Measurements from ENCODE around the gene SULT1A2. TPM values are rescaled to one million over a fixed set of nuclear protein-coding genes. Genes with fewer than 3 reads are reported as not detected.

The SULT1A2 gene
- total and polyA plus RNA-seq, 2 of the 13 experiments (the other 11 are each of a cell fraction or from before 2014, with no cell fraction given), result 33.0 to 34.2 TPM

- 53% methylated on average over 7 of the region's 7 CpGs for WGBS (ENCODE audit: low lambda C conversion rate)
- Histone ChIP-seq H3K4me1 (ENCODE audit: insufficient read depth, low read length) (peaks cover 42% of the 10 kb centered on the region), H3K27me3 (ENCODE audit: control insufficient read depth in 1 of 2, insufficient read depth in 2 of 2, low read length in 2 of 2) (peaks cover 0 to 14% of the 10 kb centered on the region in 2 experiments; a peak in 1 of 5 replicates), H3K9ac (ENCODE audit: insufficient read depth, low read depth, low read length) (no peak overlapping the region), H4K20me1 (ENCODE audit: insufficient read depth, low read length) (no peaks in the 10 kb centered on the region), H3K36me3 (replicated peaks in 1 of 2; ENCODE audit: control insufficient read depth in 1 of 2, insufficient read depth in 2 of 2, low read length in 2 of 2) (no peaks in the 10 kb centered on the region), H3K4me3 (replicated peaks in 1 of 3; ENCODE audit: insufficient read depth in 1 of 3, low read depth in 2 of 3, low read length in 3 of 3) (no peak overlapping the region), H3K27ac (ENCODE audit: extremely low read length, insufficient read depth, low read length) (no peak overlapping the region), H3K79me2 (ENCODE audit: insufficient read depth, low read length) (no peaks in the 10 kb centered on the region), H3K4me2 (ENCODE audit: low read depth, low read length) (no peak overlapping the region), H2AFZ (ENCODE audit: low read length) (no peak overlapping the region), H3K9me3 (ENCODE audit: low read length) (no peaks in the 10 kb centered on the region)
- TF ChIP-seq ZBTB37 (CRISPR knock-in tag; IDR thresholded peaks at IDR 0.05) (no peak), ZMYM3 (CRISPR knock-in tag; IDR thresholded peaks at IDR 0.05) (no peak), FOXO1 (CRISPR knock-in tag; IDR thresholded peaks at IDR 0.05) (no peak), ZKSCAN5 (CRISPR knock-in tag; IDR thresholded peaks at IDR 0.05) (no peak), ZSCAN20 (CRISPR knock-in tag; IDR thresholded peaks at IDR 0.05; ENCODE audit: borderline replicate concordance) (no peak), TCF7 (IDR thresholded peaks at IDR 0.05; ENCODE audit: low read depth) (no peak), POLR2AphosphoS2 (IDR thresholded peaks at IDR 0.05; ENCODE audit: low read depth, low read length) (no peak), SYNCRIP (IDR thresholded peaks at IDR 0.05; ENCODE audit: insufficient read depth, low read depth, low read length) (no peak), MXD4 (CRISPR knock-in tag; IDR thresholded peaks at IDR 0.05) (no peak), HNF1B (CRISPR knock-in tag; IDR thresholded peaks at IDR 0.05) (no peak), ATF1 (CRISPR knock-in tag; IDR thresholded peaks at IDR 0.05) (no peak), AGO1 (IDR thresholded peaks at IDR 0.05; ENCODE audit: low read depth, low read length, poor library complexity, severe bottlenecking) (no peak), ZNF496 (CRISPR knock-in tag; IDR thresholded peaks at IDR 0.05; ENCODE audit: insufficient replicate concordance) (no peak), ZNF333 (CRISPR knock-in tag; IDR thresholded peaks at IDR 0.05; ENCODE audit: borderline replicate concordance) (no peak), RAD51 (IDR thresholded peaks at IDR 0.05; ENCODE audit: borderline replicate concordance) (no peak), ZNF329 (CRISPR knock-in tag; IDR thresholded peaks at IDR 0.05; ENCODE audit: low read depth) (no peak)
- POLR2A ChIA-PET, result no interaction called here
- no TSS peak for BruUV-seq (replicated peaks)
- no peak for DNase-seq (ENCODE audit: low spot score)
- CTCF ChIA-PET (ENCODE audit: low intra/inter-chr PET ratio, low total read pairs), result no interaction called here
- ATAC-seq, result no peak
- no peak for FAIRE-seq
- intact Hi-C loops (cut with micrococcal nuclease; ENCODE audit: unreplicated experiment) (loop anchor here (10.0 kb wide), 1 partner anchor 68 kb away; the partner anchor contains the start of gene SULT1A1), in situ Hi-C loops (cut with HindIII; ENCODE audit: extremely low pct_ligation_motif_present, low pct_unique_long_range_greater_than_20kb) (no loop called here)
Measured at GRCh38 chr16:28546626-28547025, 50.2 kb downstream of the SULT1A2 start.
